Stimulated activated effector memory CD8-positive, alpha-beta T cell treated with anti-CD3 and anti-CD28 coated beads, Interleukin-12 subunit alpha, Interleukin-12 subunit beta, amount 100 ng/mL, for 72 hours (primary cell): ENCODE measurements around the gene SERPINA6.
"Not testable (repeated sequence)": the region's sequence is repeated elsewhere in the genome, so short reads cannot be mapped to it uniquely, and the experiment has no call there.

Source experiments
- ATAC-seq: fragments of 150-1000 bp; cut with Tn5 transposase; 2 replicates; pipeline ENCODE4 v1.10.0; 2021
- DNase-seq, 2 donors: peaks; one replicate each; pipeline ENCODE4 v3.0.0; 2021 to 2022; ENCODE audit warnings: low spot score in 2 of 2
- H3K27ac Mint-ChIP-seq: one replicate; pipeline ENCODE4 v1.8.0; 2022; ENCODE audit warnings: mild to moderate bottlenecking, mixed read lengths
- H3K36me3 Mint-ChIP-seq: one replicate; pipeline ENCODE4 v1.8.0; 2022; ENCODE audit warnings: mild to moderate bottlenecking, mixed read lengths
- H3K4me1 Mint-ChIP-seq: one replicate; pipeline ENCODE4 v1.8.0; 2022; ENCODE audit warnings: mixed read lengths
- H3K4me3 Mint-ChIP-seq: one replicate; pipeline ENCODE4 v1.8.0; 2022; ENCODE audit warnings: mild to moderate bottlenecking, mixed read lengths
- H3K9me3 Mint-ChIP-seq: one replicate; pipeline ENCODE4 v1.8.0; 2022; ENCODE audit warnings: mixed read lengths

SERPINA6 gene

GRCh38 chr14:94264195-94264594 lies 58.9 kb downstream of the SERPINA6 start:
- not testable (repeated sequence) for DNase-seq, H3K4me3 Mint-ChIP-seq, ATAC-seq, H3K27ac Mint-ChIP-seq, H3K4me1 Mint-ChIP-seq, H3K36me3 Mint-ChIP-seq
- peaks cover 10% of the 10 kb centered on the region for H3K9me3 Mint-ChIP-seq
